Panc1 (cell line): ENCODE data around the gene TMEM256. TPM values are rescaled to one million over a fixed set of nuclear protein-coding genes. Genes with fewer than 3 reads are reported as not detected.

ENCODE experiments used
- ATAC-seq: fragments of 200-7000 bp; cut with Tn5 transposase; 2 replicates; pipeline ENCODE4 v1.9.1; 2020; ENCODE audit warnings: mild to moderate bottlenecking, moderate library complexity
- BruUV-seq: library from RNA; stranded (reverse); fragments of 400-500 nt; replicated peaks from 2 replicates; lab custom pipeline; 2021; lab: Mats Ljungman, UMichigan
- CTCF ChIA-PET: fragments of 300-600 bp; sonication (Branson Sonifier 250); formaldehyde crosslinking; loops from one replicate; lab custom pipeline; 2022; ENCODE audit warnings: antibody characterized with exemption; lab: Charles Lee
- POLR2A ChIA-PET: fragments of 300-600 bp; sonication (Branson Sonifier 250); formaldehyde crosslinking; loops from one replicate; lab custom pipeline; 2022; ENCODE audit warnings: antibody characterized with exemption; lab: Charles Lee
- DNase-seq: peaks from one replicate; pipeline ENCODE4 v3.0.0-alpha.2; 2010; ENCODE audit warnings: low read depth, low spot score
- H3K27ac ChIP-seq: 2 replicates; pipeline ENCODE4 v1.5.1; 2011; ENCODE audit warnings: mild to moderate bottlenecking, low read length, inconsistent platforms
- H3K27me3 ChIP-seq: fragments of 200-500 bp; sonication (Bioruptor generic); 2 replicates; pipeline ENCODE4 v1.6.0; 2014; ENCODE audit warnings: low read length, inconsistent platforms; ENCODE audit not compliant: control insufficient read depth, insufficient read depth
- H3K36me3 ChIP-seq: fragments of 200-500 bp; sonication (Bioruptor generic); 2 replicates; pipeline ENCODE4 v1.5.1; 2014; ENCODE audit warnings: inconsistent platforms, mild to moderate bottlenecking, low read length, moderate library complexity; ENCODE audit not compliant: control insufficient read depth, insufficient read depth
- H3K4me1 ChIP-seq: 2 replicates; pipeline ENCODE4 v1.5.1; 2011; ENCODE audit warnings: inconsistent platforms, mild to moderate bottlenecking, low read length, moderate library complexity; ENCODE audit not compliant: control insufficient read depth, insufficient read depth
- H3K4me3 ChIP-seq, 2 experiments: 2 replicates each; pipeline ENCODE4 v1.5.1; 2011 to 2012; ENCODE audit warnings: low read depth in 2 of 2, low read length in 2 of 2, mild to moderate bottlenecking in 2 of 2, inconsistent platforms in 1 of 2, moderate library complexity in 1 of 2
- H3K9me3 ChIP-seq: fragments of 200-500 bp; sonication (Bioruptor generic); 2 replicates; pipeline ENCODE4 v1.5.1; 2014; ENCODE audit warnings: low read depth, mild to moderate bottlenecking, inconsistent platforms, low read length, moderate library complexity; ENCODE audit not compliant: control insufficient read depth, insufficient read depth
- POLR2AphosphoS5 ChIP-seq: IDR thresholded peaks from 2 replicates; pipeline ENCODE4 v1.6.1; 2012; ENCODE audit warnings: mild to moderate bottlenecking, low read depth, low read length, moderate library complexity
- SIN3A ChIP-seq: IDR thresholded peaks from 2 replicates; pipeline ENCODE4 v1.6.1; 2012; ENCODE audit warnings: low read depth, mild to moderate bottlenecking, low read length, moderate library complexity, borderline replicate concordance; ENCODE audit not compliant: insufficient read depth
- TCF7L2 ChIP-seq: IDR thresholded peaks from 2 replicates; pipeline ENCODE4 v1.6.1; 2011; ENCODE audit warnings: mild to moderate bottlenecking, low read depth, low read length, inconsistent platforms
- in situ Hi-C: cut with HindIII; loops from 2 replicates; pipeline ENCODE4 v1.10.0; 2016; ENCODE audit warnings: low sequenced_read_pairs, low pct_unique_long_range_greater_than_20kb
- intact Hi-C: fragments of 100-400 bp; cut with micrococcal nuclease; formaldehyde crosslinking; loops from one replicate; pipeline ENCODE4 v1.10.0; 2022; ENCODE audit not compliant: unreplicated experiment
- total RNA-seq: library from RNA; stranded (reverse); gene quantifications from one replicate; pipeline ENCODE4 v1.2.1, GENCODE V29; 2021; ENCODE audit not compliant: unreplicated experiment
- TF ChIP-seq, protein P1 (sequence below): fragments of 450-650 bp; IDR thresholded peaks from 2 replicates; pipeline ENCODE4 v1.5.1; 2017; ENCODE audit warnings: mild to moderate bottlenecking
- TF ChIP-seq, protein P2 (sequence below), 2 experiments: IDR thresholded peaks; 2 replicates each; pipeline ENCODE4 v1.6.1; 2011 to 2012; ENCODE audit warnings: low read depth in 2 of 2, control low read depth in 1 of 2, low read length in 1 of 2, mild to moderate bottlenecking in 1 of 2, moderate library complexity in 1 of 2; ENCODE audit not compliant: insufficient read depth in 1 of 2

TMEM256 gene
- total RNA-seq, 1 experiment from 2014 or later, result 35.8 TPM

- no TSS peak for BruUV-seq
- POLR2A ChIA-PET, result interaction anchor here (0.5 to 0.6 kb wide), 2 partner anchors 9 to 131 kb away, joined by 4 to 9 read pairs; no protein-coding TSS in a partner anchor
Observed at GRCh38 chr17:7445619-7445968, 41.7 kb upstream of the TMEM256 start.

GRCh38 chr17:7444682-7445618 is 41.1 kb upstream of the TMEM256 start, which contains the start of gene CHRNB1:
TSS of gene CHRNB1 (plus strand) at chr17:7445061. CDS start at chr17:7445128, 67 bp downstream.
- intact Hi-C loops (no loop called here), in situ Hi-C loops (no loop called here)
- H3K36me3 ChIP-seq, result no peaks in the 10 kb centered on the region
- H3K27me3 ChIP-seq, result no peaks in the 10 kb centered on the region
- H3K4me1 ChIP-seq, result peaks cover 14% of the 10 kb centered on the region
- DNase-seq, result no peak
- peak within 1 kb of the TSS; percentile 49 to 66 for H3K4me3 ChIP-seq
- peak within 1 kb of the TSS; percentile 63 for H3K27ac ChIP-seq
- POLR2A ChIA-PET, result interaction anchor here (0.6 to 0.7 kb wide), 2 partner anchors 8 to 132 kb away, joined by 3 to 9 read pairs; no protein-coding TSS in a partner anchor
- no TSS peak for BruUV-seq
- CTCF ChIA-PET, result interaction anchor here (0.5 to 1.1 kb wide), 2 partner anchors 14 to 115 kb away, joined by 3 read pairs; no protein-coding TSS in a partner anchor
- no peak for TF ChIP-seq TCF7L2
- TF ChIP-seq, protein P1, sequence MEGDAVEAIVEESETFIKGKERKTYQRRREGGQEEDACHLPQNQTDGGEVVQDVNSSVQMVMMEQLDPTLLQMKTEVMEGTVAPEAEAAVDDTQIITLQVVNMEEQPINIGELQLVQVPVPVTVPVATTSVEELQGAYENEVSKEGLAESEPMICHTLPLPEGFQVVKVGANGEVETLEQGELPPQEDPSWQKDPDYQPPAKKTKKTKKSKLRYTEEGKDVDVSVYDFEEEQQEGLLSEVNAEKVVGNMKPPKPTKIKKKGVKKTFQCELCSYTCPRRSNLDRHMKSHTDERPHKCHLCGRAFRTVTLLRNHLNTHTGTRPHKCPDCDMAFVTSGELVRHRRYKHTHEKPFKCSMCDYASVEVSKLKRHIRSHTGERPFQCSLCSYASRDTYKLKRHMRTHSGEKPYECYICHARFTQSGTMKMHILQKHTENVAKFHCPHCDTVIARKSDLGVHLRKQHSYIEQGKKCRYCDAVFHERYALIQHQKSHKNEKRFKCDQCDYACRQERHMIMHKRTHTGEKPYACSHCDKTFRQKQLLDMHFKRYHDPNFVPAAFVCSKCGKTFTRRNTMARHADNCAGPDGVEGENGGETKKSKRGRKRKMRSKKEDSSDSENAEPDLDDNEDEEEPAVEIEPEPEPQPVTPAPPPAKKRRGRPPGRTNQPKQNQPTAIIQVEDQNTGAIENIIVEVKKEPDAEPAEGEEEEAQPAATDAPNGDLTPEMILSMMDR, result no peak; the same call in 1 of the 2 replicates
- TF ChIP-seq, protein P2, sequence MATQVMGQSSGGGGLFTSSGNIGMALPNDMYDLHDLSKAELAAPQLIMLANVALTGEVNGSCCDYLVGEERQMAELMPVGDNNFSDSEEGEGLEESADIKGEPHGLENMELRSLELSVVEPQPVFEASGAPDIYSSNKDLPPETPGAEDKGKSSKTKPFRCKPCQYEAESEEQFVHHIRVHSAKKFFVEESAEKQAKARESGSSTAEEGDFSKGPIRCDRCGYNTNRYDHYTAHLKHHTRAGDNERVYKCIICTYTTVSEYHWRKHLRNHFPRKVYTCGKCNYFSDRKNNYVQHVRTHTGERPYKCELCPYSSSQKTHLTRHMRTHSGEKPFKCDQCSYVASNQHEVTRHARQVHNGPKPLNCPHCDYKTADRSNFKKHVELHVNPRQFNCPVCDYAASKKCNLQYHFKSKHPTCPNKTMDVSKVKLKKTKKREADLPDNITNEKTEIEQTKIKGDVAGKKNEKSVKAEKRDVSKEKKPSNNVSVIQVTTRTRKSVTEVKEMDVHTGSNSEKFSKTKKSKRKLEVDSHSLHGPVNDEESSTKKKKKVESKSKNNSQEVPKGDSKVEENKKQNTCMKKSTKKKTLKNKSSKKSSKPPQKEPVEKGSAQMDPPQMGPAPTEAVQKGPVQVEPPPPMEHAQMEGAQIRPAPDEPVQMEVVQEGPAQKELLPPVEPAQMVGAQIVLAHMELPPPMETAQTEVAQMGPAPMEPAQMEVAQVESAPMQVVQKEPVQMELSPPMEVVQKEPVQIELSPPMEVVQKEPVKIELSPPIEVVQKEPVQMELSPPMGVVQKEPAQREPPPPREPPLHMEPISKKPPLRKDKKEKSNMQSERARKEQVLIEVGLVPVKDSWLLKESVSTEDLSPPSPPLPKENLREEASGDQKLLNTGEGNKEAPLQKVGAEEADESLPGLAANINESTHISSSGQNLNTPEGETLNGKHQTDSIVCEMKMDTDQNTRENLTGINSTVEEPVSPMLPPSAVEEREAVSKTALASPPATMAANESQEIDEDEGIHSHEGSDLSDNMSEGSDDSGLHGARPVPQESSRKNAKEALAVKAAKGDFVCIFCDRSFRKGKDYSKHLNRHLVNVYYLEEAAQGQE (IDR thresholded peaks at IDR 0.05; ENCODE audit: insufficient read depth in 1 of 2, low read depth in 2 of 2, low read length in 1 of 2), result no peak
- no peak for TF ChIP-seq SIN3A
- TF ChIP-seq POLR2AphosphoS5, result no peak
- peak; percentile 91 for ATAC-seq
- no peaks in the 10 kb centered on the region for H3K9me3 ChIP-seq

More at GRCh38 chr17:7445619-7445968, 41.7 kb upstream of the TMEM256 start:
- ATAC-seq (peak; percentile 89), DNase-seq (no peak)
- Histone ChIP-seq H3K27me3 (no peaks in the 10 kb centered on the region), H3K4me1 (peaks cover 12% of the 10 kb centered on the region), H3K36me3 (no peaks in the 10 kb centered on the region), H3K27ac (peak overlapping the region; percentile 63), H3K4me3 (peak overlapping the region; percentile 49 to 66), H3K9me3 (no peaks in the 10 kb centered on the region)
- TF ChIP-seq, protein P2 (IDR thresholded peaks at IDR 0.05; ENCODE audit: insufficient read depth in 1 of 2, low read depth in 2 of 2, low read length in 1 of 2), result no peak
- TF ChIP-seq TCF7L2 (no peak), SIN3A (no peak), POLR2AphosphoS5 (no peak)
- TF ChIP-seq, protein P1, result no peak
- in situ Hi-C loops (no loop called here), intact Hi-C loops (no loop called here)
- CTCF ChIA-PET, result interaction anchor here (0.5 to 1.1 kb wide), 2 partner anchors 15 to 114 kb away, joined by 3 read pairs; no protein-coding TSS in a partner anchor
